GM06990 (cell line): ENCODE data around the gene UBASH3A.

Source experiments
- DNase-seq: peaks from one replicate; pipeline ENCODE4 v3.0.0-alpha.2; 2011; ENCODE audit not compliant: insufficient read length; ENCODE audit errors: extremely low read depth
- H3K27me3 ChIP-seq: replicated peaks from 2 replicates; pipeline ENCODE4 v1.6.0; 2011; ENCODE audit warnings: low read length; ENCODE audit not compliant: control insufficient read depth, insufficient read depth
- H3K36me3 ChIP-seq: 2 replicates; pipeline ENCODE4 v1.5.1; 2011; ENCODE audit warnings: low read length; ENCODE audit not compliant: control insufficient read depth, insufficient read depth
- H3K4me3 ChIP-seq: replicated peaks from 2 replicates; pipeline ENCODE4 v1.5.1; 2011; ENCODE audit warnings: low read depth, mild to moderate bottlenecking, control low read depth, low read length
- CTCF ChIP-seq: IDR thresholded peaks from 2 replicates; pipeline ENCODE4 v1.5.1; 2011; ENCODE audit warnings: low read length, control low read depth, mild to moderate bottlenecking, inconsistent platforms; ENCODE audit not compliant: insufficient read depth, poor library complexity, severe bottlenecking

UBASH3A gene

GRCh38 chr21:42414066-42414465 lies 10.4 kb downstream of the UBASH3A start:
- Histone ChIP-seq H3K27me3 (no peaks in the 10 kb centered on the region), H3K4me3 (no peak overlapping the region), H3K36me3 (no peaks in the 10 kb centered on the region)
- no peak for DNase-seq
- no peak for TF ChIP-seq CTCF

- H3K27me3 ChIP-seq = no peaks in the 10 kb centered on the region
- TF ChIP-seq CTCF = no peak
- DNase-seq = no peak
- H3K4me3 ChIP-seq = no peak overlapping the region
- no peaks in the 10 kb centered on the region for H3K36me3 ChIP-seq
Measured at GRCh38 chr21:42414553-42414927, 10.8 kb downstream of the UBASH3A start.

GRCh38 chr21:42414928-42415769 lies 11.4 kb downstream of the UBASH3A start:
- TF ChIP-seq CTCF = no peak
- Histone ChIP-seq H3K36me3 (no peaks in the 10 kb centered on the region), H3K27me3 (no peaks in the 10 kb centered on the region), H3K4me3 (no peak overlapping the region)
- peak; percentile 80 for DNase-seq

GRCh38 chr21:42417533-42417932 lies 13.8 kb downstream of the UBASH3A start:
- H3K36me3 ChIP-seq = no peaks in the 10 kb centered on the region
- TF ChIP-seq CTCF = no peak
- DNase-seq = no peak
- no peaks in the 10 kb centered on the region for H3K27me3 ChIP-seq
- no peak overlapping the region for H3K4me3 ChIP-seq

GRCh38 chr21:42418886-42419285 lies 15.2 kb downstream of the UBASH3A start:
- no peaks in the 10 kb centered on the region for H3K27me3 ChIP-seq

More at GRCh38 chr21:42418886-42419285, 15.2 kb downstream of the UBASH3A start:
- Histone ChIP-seq H3K36me3 (no peaks in the 10 kb centered on the region), H3K4me3 (no peak overlapping the region)
- DNase-seq = no peak
- TF ChIP-seq CTCF = no peak
